H1 (cell line): Measurements from ENCODE around the gene RAB3C. TPM values are rescaled to one million over a fixed set of nuclear protein-coding genes. Genes with fewer than 3 reads are reported as not detected.

ENCODE experiments used
- CTCF ChIA-PET: fragments of 300-600 bp; sonication (Branson Sonifier 250); formaldehyde crosslinking; loops from one replicate; lab custom pipeline; 2021; ENCODE audit not compliant: partially characterized antibody; lab: Charles Lee
- POLR2A ChIA-PET: fragments of 300-600 bp; sonication (Branson Sonifier 250); formaldehyde crosslinking; loops from one replicate; lab custom pipeline; 2021; ENCODE audit warnings: inconsistent platforms; ENCODE audit not compliant: partially characterized antibody; lab: Charles Lee
- DNase-seq, 2 experiments: peaks; one replicate each; pipeline versions ENCODE4 v3.0.0 to v3.0.0-alpha.2; 2010 to 2022; ENCODE audit warnings: low spot score in 2 of 2, low read depth in 1 of 2, mixed read lengths in 1 of 2
- FAIRE-seq: peaks from 2 replicates; lab custom pipeline; 2011; peaks lifted over from hg19 to GRCh38; lab: Jason Lieb, UNC
- H2AFZ ChIP-seq: 2 replicates; pipeline ENCODE4 v1.8.1; 2012; ENCODE audit warnings: low read length, inconsistent platforms
- H2AK5ac ChIP-seq: 2 replicates; pipeline ENCODE4 v1.6.1; 2013; ENCODE audit warnings: low read depth, low read length
- H2BK120ac ChIP-seq: replicated peaks from 2 replicates; pipeline ENCODE3; 2013; ENCODE audit warnings: low read depth, low read length, inconsistent platforms
- H2BK12ac ChIP-seq: 2 replicates; pipeline ENCODE4 v1.6.1; 2013; ENCODE audit warnings: low read depth, low read length
- H2BK15ac ChIP-seq: 2 replicates; pipeline ENCODE4 v1.6.1; 2013; ENCODE audit warnings: low read length
- H2BK20ac ChIP-seq: 2 replicates; pipeline ENCODE4 v1.6.1; 2013; ENCODE audit warnings: low read length
- H2BK5ac ChIP-seq: 2 replicates; pipeline ENCODE4 v1.6.1; 2013; ENCODE audit warnings: low read depth, low read length
- H3K14ac ChIP-seq: 2 replicates; pipeline ENCODE4 v1.6.1; 2013; ENCODE audit warnings: inconsistent platforms; ENCODE audit not compliant: insufficient read length
- H3K18ac ChIP-seq: 2 replicates; pipeline ENCODE4 v1.6.1; 2013; ENCODE audit warnings: low read length; ENCODE audit errors: extremely low read depth
- H3K23ac ChIP-seq: 2 replicates; pipeline ENCODE4 v1.6.1; 2013; ENCODE audit warnings: inconsistent platforms; ENCODE audit not compliant: insufficient read length
- H3K23me2 ChIP-seq: 2 replicates; pipeline ENCODE4 v1.6.1; 2013; ENCODE audit warnings: low read depth, low read length
- H3K27ac ChIP-seq: 2 replicates; pipeline ENCODE4 v1.6.1; 2011; ENCODE audit warnings: low read depth, low read length, inconsistent platforms
- H3K27me3 ChIP-seq, 4 experiments: replicated peaks in 1 of 4; 1 replicate in 1 of 4; 2 replicates in 3 of 4; pipeline versions ENCODE4 v1.6.1 to v1.8.1; 2011 to 2013; ENCODE audit warnings: low read length in 3 of 4, mild to moderate bottlenecking in 3 of 4, inconsistent platforms in 2 of 4, mixed read lengths in 2 of 4, moderate library complexity in 1 of 4; ENCODE audit not compliant: control insufficient read depth in 3 of 4, insufficient read depth in 3 of 4; ENCODE audit errors: extremely low read depth in 1 of 4
- H3K36me3 ChIP-seq, 4 experiments: 2 replicates each; pipeline versions ENCODE4 v1.6.1 to v1.8.1; 2011 to 2013; ENCODE audit warnings: mild to moderate bottlenecking in 4 of 4, low read length in 3 of 4, moderate library complexity in 2 of 4, control low read depth in 1 of 4, inconsistent platforms in 1 of 4; ENCODE audit not compliant: insufficient read depth in 4 of 4, control insufficient read depth in 2 of 4
- H3K4ac ChIP-seq: replicated peaks from 2 replicates; pipeline ENCODE3; 2013; ENCODE audit warnings: low read length, low read depth, mixed read lengths, inconsistent platforms; ENCODE audit not compliant: insufficient read length
- H3K4me1 ChIP-seq, 4 experiments: replicated peaks in 1 of 4; 1 replicate in 1 of 4; 2 replicates in 3 of 4; pipeline versions ENCODE4 v1.6.1 to v1.8.1; 2011 to 2013; ENCODE audit warnings: low read length in 3 of 4, inconsistent platforms in 2 of 4, mixed read lengths in 1 of 4; ENCODE audit not compliant: insufficient read depth in 4 of 4, control insufficient read depth in 3 of 4
- H3K4me2 ChIP-seq, 2 experiments: 2 replicates each; pipeline versions ENCODE4 v1.6.1 to v1.8.1; 2011 to 2013; ENCODE audit warnings: low read depth in 2 of 2, low read length in 2 of 2, control low read depth in 1 of 2, inconsistent platforms in 1 of 2, mild to moderate bottlenecking in 1 of 2; ENCODE audit not compliant: insufficient read depth in 1 of 2
- H3K4me3 ChIP-seq, 4 experiments: fragments of 200-600, 300-600 bp in 1 of 4; sonication (generic), shearing (Covaris generic), sonication (Bioruptor Twin) in 1 of 4; 2 replicates each; pipeline versions ENCODE4 v1.5.1 to v1.8.1; 2011 to 2016; ENCODE audit warnings: low read length in 4 of 4, low read depth in 3 of 4, control low read depth in 2 of 4, inconsistent platforms in 2 of 4, mild to moderate bottlenecking in 2 of 4, mixed read lengths in 1 of 4, moderate library complexity in 1 of 4; ENCODE audit not compliant: insufficient read depth in 2 of 4; ENCODE audit errors: extremely low read depth in 1 of 4
- H3K56ac ChIP-seq: replicated peaks from 2 replicates; pipeline ENCODE3; 2013; ENCODE audit warnings: low read depth, mild to moderate bottlenecking, mixed read lengths, low read length, inconsistent platforms; ENCODE audit not compliant: insufficient read length
- H3K79me1 ChIP-seq: 2 replicates; pipeline ENCODE4 v1.6.1; 2013; ENCODE audit warnings: low read depth, low read length, control low read depth
- H3K79me2 ChIP-seq, 2 experiments: 2 replicates each; pipeline versions ENCODE4 v1.6.1 to v1.8.1; 2012 to 2013; ENCODE audit warnings: low read length in 2 of 2, mild to moderate bottlenecking in 2 of 2, inconsistent platforms in 1 of 2; ENCODE audit not compliant: insufficient read depth in 2 of 2, control insufficient read depth in 1 of 2
- H3K9ac ChIP-seq, 4 experiments: replicated peaks in 1 of 4; 1 replicate in 1 of 4; 2 replicates in 3 of 4; pipeline versions ENCODE4 v1.6.1 to v1.8.1; 2011 to 2013; ENCODE audit warnings: low read depth in 3 of 4, low read length in 3 of 4, control low read depth in 2 of 4, mild to moderate bottlenecking in 2 of 4, moderate library complexity in 2 of 4, inconsistent platforms in 1 of 4; ENCODE audit errors: extremely low read depth in 1 of 4
- H3K9me3 ChIP-seq, 2 experiments: 2 replicates each; pipeline versions ENCODE4 v1.6.1 to v1.8.1; 2012 to 2013; ENCODE audit warnings: mild to moderate bottlenecking in 2 of 2, moderate library complexity in 2 of 2, control low read depth in 1 of 2, inconsistent platforms in 1 of 2, low read depth in 1 of 2, low read length in 1 of 2, mixed read lengths in 1 of 2; ENCODE audit not compliant: insufficient read depth in 2 of 2
- H4K20me1 ChIP-seq, 2 experiments: replicated peaks in 1 of 2; 2 replicates each; pipeline versions ENCODE3 to v1.8.1; 2011 to 2013; ENCODE audit warnings: inconsistent platforms in 2 of 2, low read length in 2 of 2, mild to moderate bottlenecking in 1 of 2; ENCODE audit not compliant: insufficient read depth in 2 of 2, control insufficient read depth in 1 of 2
- H4K5ac ChIP-seq: 2 replicates; pipeline ENCODE4 v1.6.1; 2013; ENCODE audit warnings: low read length, low read depth, mixed read lengths, inconsistent platforms; ENCODE audit not compliant: insufficient read length
- H4K8ac ChIP-seq: 2 replicates; pipeline ENCODE4 v1.8.0; 2013; ENCODE audit warnings: mild to moderate bottlenecking, moderate library complexity, low read length, inconsistent platforms; ENCODE audit not compliant: insufficient read depth; ENCODE audit errors: extremely low read depth
- H4K91ac ChIP-seq: replicated peaks from 2 replicates; pipeline ENCODE3; 2013; ENCODE audit warnings: low read length, mixed read lengths, inconsistent platforms; ENCODE audit not compliant: insufficient read length
- ASH2L ChIP-seq: fragments of 200-600, 300-600 bp; sonication (generic); IDR thresholded peaks from one replicate; pipeline ENCODE4 v1.7.1; 2017; ENCODE audit warnings: low read length
- EP300 ChIP-seq, 2 experiments: IDR thresholded peaks; 1 replicate in 1 of 2; 2 replicates in 1 of 2; pipeline ENCODE4 v1.6.1; 2011 to 2012; ENCODE audit warnings: low read depth in 2 of 2, low read length in 2 of 2, mild to moderate bottlenecking in 2 of 2, borderline replicate concordance in 1 of 2, inconsistent platforms in 1 of 2, moderate library complexity in 1 of 2
- GABPA ChIP-seq: IDR thresholded peaks from 2 replicates; pipeline ENCODE4 v1.6.1; 2011; ENCODE audit warnings: mild to moderate bottlenecking, low read length, moderate library complexity, borderline replicate concordance; ENCODE audit not compliant: insufficient read depth
- GTF2F1 ChIP-seq: IDR thresholded peaks from 2 replicates; pipeline ENCODE4 v1.6.1; 2012; ENCODE audit warnings: low read depth, low read length, improper control_type of control experiment, borderline replicate concordance
- POLR2AphosphoS5 ChIP-seq: IDR thresholded peaks from 2 replicates; pipeline ENCODE4 v1.6.1; 2011; ENCODE audit warnings: low read depth, low read length
- POU5F1 ChIP-seq: IDR thresholded peaks from 2 replicates; pipeline ENCODE4 v1.6.1; 2011; ENCODE audit warnings: low read depth, mild to moderate bottlenecking, low read length, moderate library complexity
- RBBP5 ChIP-seq: IDR thresholded peaks from 2 replicates; pipeline ENCODE4 v1.7.1; 2012; ENCODE audit warnings: low read depth, mild to moderate bottlenecking, inconsistent platforms, low read length, moderate library complexity, borderline replicate concordance
- RNF2 ChIP-seq: fragments of 200-900, 300-1000 bp; sonication (generic); IDR thresholded peaks from 2 replicates; pipeline ENCODE4 v1.7.1; 2016; ENCODE audit warnings: borderline replicate concordance, low read depth, mild to moderate bottlenecking, antibody characterized with exemption, low read length; ENCODE audit not compliant: poor library complexity, severe bottlenecking; ENCODE audit errors: missing control alignments
- RXRA ChIP-seq: IDR thresholded peaks from 2 replicates; pipeline ENCODE4 v1.6.1; 2011; ENCODE audit warnings: low read depth, mild to moderate bottlenecking, low read length, moderate library complexity; ENCODE audit not compliant: insufficient read depth
- SP1 ChIP-seq: IDR thresholded peaks from 2 replicates; pipeline ENCODE4 v1.6.1; 2011; ENCODE audit warnings: low read depth, low read length
- SP2 ChIP-seq: IDR thresholded peaks from 2 replicates; pipeline ENCODE4 v1.6.1; 2012; ENCODE audit warnings: mild to moderate bottlenecking, low read length, inconsistent platforms
- SP4 ChIP-seq: IDR thresholded peaks from 2 replicates; pipeline ENCODE4 v1.6.1; 2012; ENCODE audit warnings: low read length, inconsistent platforms
- ZNF274 ChIP-seq: IDR thresholded peaks from 2 replicates; pipeline ENCODE4 v1.7.0; 2012; ENCODE audit warnings: low read length, borderline replicate concordance; ENCODE audit errors: extremely low read depth
- WGBS, 2 experiments: shearing (Covaris generic) in 1 of 2; methylation state at CpG; one replicate each; pipeline versions ENCODE4 v1.1.6 to v1.1.7; 2013 to 2015; ENCODE audit warnings: low lambda C conversion rate in 2 of 2, mixed read lengths in 2 of 2, inconsistent platforms in 1 of 2, low coverage in 1 of 2, missing lambda C conversion rate in 1 of 2; ENCODE audit not compliant: insufficient replicate concordance in 2 of 2, insufficient coverage in 1 of 2, insufficient read length in 1 of 2; ENCODE audit errors: extremely low coverage in 1 of 2, missing lambda C conversion rate in 1 of 2; 5-methylcytosine and 5-hydroxymethylcytosine counted together
- polyA plus RNA-seq, 7 experiments: library from polyadenylated mRNA; depleted of rRNA in 3 of 7; stranded (reverse) in 5 of 7; unstranded in 2 of 7; fragments of >200 nt in 5 of 7; fragments of 200-250 nt in 2 of 7; gene quantifications; 1 replicate in 5 of 7; 2 replicates in 1 of 7; 4 replicates in 1 of 7; pipeline versions ENCODE4 v1.2.1 to v1.2.3, GENCODE V29; 2011 to 2013; ENCODE audit warnings: missing spikeins in 2 of 7, mixed read lengths in 2 of 7
- total RNA-seq: library from RNA; stranded (reverse); fragmentation: NEBNext Ultra II Directional; extraction: Animal tissue kit (Norgen Biotek cat#: 25700); gene quantifications from 2 replicates; pipeline ENCODE4 v1.2.1, GENCODE V29; 2021

The RAB3C gene
- total and polyA plus RNA-seq, 2 of the 8 experiments (the other 6 are each of a cell fraction or from before 2014, with no cell fraction given): 14.7 to 18.3 TPM

- 59% methylated on average over 7 of the region's 7 CpGs; no CpG with 5 or more reads in 1 of the 2 experiments for WGBS, 2 experiments
- TF ChIP-seq RNF2: no peak
- TF ChIP-seq POLR2AphosphoS5: no peak
- no peak for TF ChIP-seq ASH2L
- no peak for TF ChIP-seq GABPA
- no peak for TF ChIP-seq SP1
- TF ChIP-seq SP4: no peak
- TF ChIP-seq POU5F1: no peak
- no peak for TF ChIP-seq SP2
- TF ChIP-seq ZNF274: no peak
- TF ChIP-seq RBBP5: no peak
- TF ChIP-seq EP300 (IDR thresholded peaks at IDR 0.05; ENCODE audit: borderline replicate concordance in 1 of 2, low read depth in 2 of 2, low read length in 2 of 2): no peak
- no peak for TF ChIP-seq RXRA
- TF ChIP-seq GTF2F1: no peak
- H4K8ac ChIP-seq: no peak overlapping the region; the same call in 1 of the 2 replicates
- no peaks in the 10 kb centered on the region for H3K9me3 ChIP-seq
- no peak overlapping the region for H3K4me3 ChIP-seq
- CTCF ChIA-PET: interaction anchor here (0.7 to 1.5 kb wide), 4 partner anchors 16 to 304 kb away, joined by 3 to 7 read pairs (median 4); no protein-coding TSS in a partner anchor
- DNase-seq (no peak), FAIRE-seq (no peak)
- no peak overlapping the region for H3K9ac ChIP-seq
- no peak overlapping the region for H2BK20ac ChIP-seq
- H4K91ac ChIP-seq: no peak overlapping the region
- no peaks in the 10 kb centered on the region for H3K79me2 ChIP-seq
- H3K4me1 ChIP-seq: peaks cover 0 to 7% (median 0%) of the 10 kb centered on the region in 4 experiments; a peak in 2 of 7 replicates
- H3K36me3 ChIP-seq: no peaks in the 10 kb centered on the region
- no peak overlapping the region for H2BK12ac ChIP-seq
- H2BK5ac ChIP-seq: no peak overlapping the region
- POLR2A ChIA-PET: no interaction called here
- H4K5ac ChIP-seq: no peak overlapping the region
- 0 out of 4 replicates have a peak overlapping the region, but pooled peaks of 1 of the 2 experiments have one; percentile 12 for H3K4me2 ChIP-seq
- no peak overlapping the region for H2BK15ac ChIP-seq
- H3K27ac ChIP-seq: no peak overlapping the region
- H3K18ac ChIP-seq: no peak overlapping the region
- H3K79me1 ChIP-seq: no peaks in the 10 kb centered on the region
- H3K23ac ChIP-seq: no peak overlapping the region
- H4K20me1 ChIP-seq: no peaks in the 10 kb centered on the region
- no peak overlapping the region for H3K56ac ChIP-seq
- H2BK120ac ChIP-seq: no peak overlapping the region
- no peaks in the 10 kb centered on the region for H3K27me3 ChIP-seq
- no peak overlapping the region for H2AFZ ChIP-seq
- no peak overlapping the region for H3K14ac ChIP-seq
- H3K23me2 ChIP-seq: no peaks in the 10 kb centered on the region
- no peak overlapping the region for H2AK5ac ChIP-seq
- no peak overlapping the region for H3K4ac ChIP-seq
Observed at GRCh38 chr5:58800356-58800755, 217.5 kb downstream of the RAB3C start.
